Choroid plexus epithelial cell (primary cell): ENCODE results near the gene TBC1D10A.

Experiments used
- DNase-seq: peaks from one replicate; pipeline ENCODE4 v3.0.0-alpha.2; 2010; ENCODE audit warnings: low read depth
- H3K4me3 ChIP-seq: 2 replicates; pipeline ENCODE4 v1.5.1; 2011; ENCODE audit warnings: low read depth, mild to moderate bottlenecking, control low read depth, low read length, moderate library complexity
- TF ChIP-seq, protein P1 (sequence below): conservative IDR thresholded peaks from 2 replicates; pipeline ENCODE4 v1.5.1; 2011; ENCODE audit warnings: low read depth, mild to moderate bottlenecking, control low read depth, inconsistent platforms, low read length, moderate library complexity

Gene TBC1D10A

DNA sequence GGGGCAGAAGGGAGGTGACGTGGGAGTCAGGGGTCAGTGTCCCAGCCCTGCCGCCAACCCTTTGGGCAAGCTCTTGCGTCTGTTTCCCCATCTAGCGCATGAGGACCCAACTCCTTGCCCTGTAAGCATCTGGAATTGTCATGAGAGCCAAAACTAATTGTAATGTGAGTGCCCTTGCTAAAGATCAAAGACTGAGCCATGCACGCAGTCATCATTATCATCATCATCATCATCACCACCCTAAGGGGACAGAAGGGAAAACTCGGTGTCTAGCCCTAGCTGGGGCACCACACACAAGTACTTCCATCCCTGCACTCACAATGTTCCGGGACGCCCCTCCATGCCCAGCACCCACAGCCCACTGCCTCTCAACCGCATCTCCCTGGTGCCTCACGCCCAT lies 82.7 kb downstream of the TBC1D10A start:
- no peak for DNase-seq
- peak overlapping the region; percentile 34 for H3K4me3 ChIP-seq
- TF ChIP-seq, protein P1, sequence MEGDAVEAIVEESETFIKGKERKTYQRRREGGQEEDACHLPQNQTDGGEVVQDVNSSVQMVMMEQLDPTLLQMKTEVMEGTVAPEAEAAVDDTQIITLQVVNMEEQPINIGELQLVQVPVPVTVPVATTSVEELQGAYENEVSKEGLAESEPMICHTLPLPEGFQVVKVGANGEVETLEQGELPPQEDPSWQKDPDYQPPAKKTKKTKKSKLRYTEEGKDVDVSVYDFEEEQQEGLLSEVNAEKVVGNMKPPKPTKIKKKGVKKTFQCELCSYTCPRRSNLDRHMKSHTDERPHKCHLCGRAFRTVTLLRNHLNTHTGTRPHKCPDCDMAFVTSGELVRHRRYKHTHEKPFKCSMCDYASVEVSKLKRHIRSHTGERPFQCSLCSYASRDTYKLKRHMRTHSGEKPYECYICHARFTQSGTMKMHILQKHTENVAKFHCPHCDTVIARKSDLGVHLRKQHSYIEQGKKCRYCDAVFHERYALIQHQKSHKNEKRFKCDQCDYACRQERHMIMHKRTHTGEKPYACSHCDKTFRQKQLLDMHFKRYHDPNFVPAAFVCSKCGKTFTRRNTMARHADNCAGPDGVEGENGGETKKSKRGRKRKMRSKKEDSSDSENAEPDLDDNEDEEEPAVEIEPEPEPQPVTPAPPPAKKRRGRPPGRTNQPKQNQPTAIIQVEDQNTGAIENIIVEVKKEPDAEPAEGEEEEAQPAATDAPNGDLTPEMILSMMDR, result no peak

DNA sequence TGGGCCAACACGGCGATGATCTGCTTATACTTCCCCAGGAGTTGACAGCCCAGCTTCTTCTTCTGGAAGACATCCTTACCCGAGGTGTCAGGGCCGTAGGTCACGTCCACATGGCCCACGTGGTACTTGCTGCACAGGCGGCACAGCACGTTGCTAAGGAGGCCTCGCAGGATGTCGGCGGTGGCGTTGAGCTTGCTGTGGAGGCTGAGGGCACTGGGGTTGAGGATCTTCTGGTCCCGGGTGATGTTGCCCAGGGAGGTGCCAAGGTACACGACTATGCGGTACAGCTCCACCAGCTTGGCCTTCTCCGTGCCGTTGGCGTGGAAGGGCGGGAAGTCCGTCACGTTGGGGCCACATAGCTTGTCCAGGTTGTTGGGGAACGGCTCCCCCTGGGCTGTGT lies 83.1 kb downstream of the TBC1D10A start:
- DNase-seq, result no peak
- peak overlapping the region; percentile 17 for H3K4me3 ChIP-seq
- TF ChIP-seq, protein P1, result no peak
